HG03460 (cell line): ENCODE results near the gene HCLS1.
"Not testable (repeated sequence)": the region's sequence is repeated elsewhere in the genome, so short reads cannot be mapped to it uniquely, and the experiment has no call there.

Experiments used
- ATAC-seq: cut with Tn5 transposase; IDR thresholded peaks from one replicate; pipeline ENCODE4 v1.9.1; 2021; ENCODE audit not compliant: unreplicated experiment

The HCLS1 gene

DNA sequence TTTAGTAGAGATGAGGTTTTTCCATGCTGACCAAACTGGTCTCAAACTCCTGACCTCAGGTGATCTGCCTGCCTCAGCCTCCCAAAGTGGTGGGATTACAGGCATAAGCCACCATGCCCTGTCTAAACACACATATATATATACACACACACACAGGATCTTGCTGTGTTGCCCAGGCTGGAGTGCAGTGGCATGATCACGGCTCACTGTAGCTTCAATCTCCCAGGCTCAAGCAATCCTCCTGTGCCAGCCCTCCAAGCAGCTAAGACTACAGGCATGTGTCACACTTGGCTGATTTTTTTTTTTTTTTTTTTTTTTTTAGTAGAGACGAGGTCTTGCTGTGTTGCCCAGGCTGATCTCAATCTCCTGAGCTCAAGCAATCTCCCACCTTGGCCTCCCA, 60.8 kb downstream of the HCLS1 start:
- ATAC-seq: not testable (repeated sequence)

DNA sequence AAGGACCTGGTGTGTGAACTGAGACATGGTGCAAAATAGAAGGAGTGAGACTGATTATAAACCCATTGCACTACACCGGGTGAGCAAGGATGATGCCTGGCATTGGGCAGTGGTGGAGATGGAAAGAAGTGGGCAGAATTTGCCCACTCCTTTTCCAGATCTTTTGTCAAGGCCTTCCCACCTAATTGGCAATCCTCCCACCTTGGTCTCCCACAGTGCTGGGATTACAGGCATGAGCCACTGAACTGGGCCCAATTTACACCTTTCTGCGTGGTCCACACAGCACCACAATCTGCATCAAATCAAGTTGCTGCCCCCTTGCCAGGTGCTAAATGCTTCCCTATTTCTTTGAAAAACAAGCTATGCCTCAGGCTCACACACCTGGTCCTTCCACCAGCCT, 62.1 kb downstream of the HCLS1 start:
- ATAC-seq: no peak

DNA sequence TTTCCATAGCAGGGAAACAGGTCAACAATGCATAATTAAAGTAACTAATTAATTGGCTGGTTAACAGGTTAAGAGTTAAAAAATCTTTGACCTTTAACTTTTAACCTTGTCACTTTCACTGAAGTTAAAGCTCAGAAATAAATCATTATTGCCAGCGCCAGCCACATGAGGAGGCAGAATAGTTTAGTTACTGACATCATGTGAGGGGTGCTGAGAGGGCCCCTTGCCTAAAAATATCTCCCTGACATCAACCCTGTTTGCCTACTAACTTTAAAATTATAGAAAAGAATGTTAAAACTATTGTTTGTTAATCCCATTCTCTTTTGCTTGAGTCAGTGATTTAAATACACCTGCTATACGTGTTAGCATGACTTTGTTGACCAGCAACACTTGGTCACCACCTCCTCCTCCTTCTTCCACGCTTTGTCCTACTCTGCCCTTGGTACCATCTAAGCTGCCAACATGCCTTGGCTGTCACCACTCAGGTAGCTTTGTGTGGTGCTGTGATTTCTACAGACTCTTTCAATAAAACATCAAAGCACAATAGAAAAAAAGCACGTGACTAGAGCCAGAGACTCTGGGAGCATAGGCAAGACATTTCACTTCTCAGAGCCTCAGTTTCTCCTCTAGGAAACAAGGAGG, 64.8 kb downstream of the HCLS1 start:
- ATAC-seq: no peak

DNA sequence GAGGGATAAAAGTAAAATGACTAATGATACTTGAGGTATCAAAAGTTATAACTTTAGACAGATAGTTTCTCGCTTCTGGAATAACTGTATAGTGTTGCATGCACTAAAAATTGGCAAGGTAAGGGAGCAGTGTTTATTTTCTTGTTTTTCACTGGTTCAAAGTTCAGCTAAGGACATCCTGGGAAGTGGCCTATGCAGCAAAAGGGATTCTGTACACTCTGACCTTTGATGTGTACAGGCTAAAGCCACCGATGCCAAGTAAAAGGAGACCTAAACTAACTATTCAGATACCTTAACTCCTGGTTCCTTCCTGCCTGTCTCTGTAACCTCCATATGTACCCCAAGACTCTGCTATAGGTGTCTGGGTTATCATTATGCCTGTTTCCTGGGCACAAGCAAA, 65.9 kb downstream of the HCLS1 start:
- no peak for ATAC-seq

DNA sequence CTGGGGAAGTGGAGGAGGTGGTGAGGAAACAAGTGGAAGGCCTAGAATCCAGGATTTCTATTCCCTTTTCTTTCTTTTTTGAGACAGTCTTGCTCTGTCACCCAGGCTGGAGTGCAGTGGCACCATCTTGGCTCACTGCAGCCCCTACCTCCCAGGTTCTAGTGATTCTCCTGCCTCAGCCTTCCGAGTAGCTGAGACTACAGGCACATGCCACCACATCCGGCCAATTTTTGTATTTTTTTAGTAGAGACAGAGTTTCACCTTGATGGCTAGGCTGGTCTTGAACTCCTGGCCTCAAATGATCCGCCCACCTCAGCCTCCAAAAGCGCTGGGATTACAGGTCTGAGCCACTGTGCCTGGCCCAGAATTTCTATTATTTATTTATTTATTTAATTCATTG, 66.9 kb downstream of the HCLS1 start:
- not testable (repeated sequence) for ATAC-seq

DNA sequence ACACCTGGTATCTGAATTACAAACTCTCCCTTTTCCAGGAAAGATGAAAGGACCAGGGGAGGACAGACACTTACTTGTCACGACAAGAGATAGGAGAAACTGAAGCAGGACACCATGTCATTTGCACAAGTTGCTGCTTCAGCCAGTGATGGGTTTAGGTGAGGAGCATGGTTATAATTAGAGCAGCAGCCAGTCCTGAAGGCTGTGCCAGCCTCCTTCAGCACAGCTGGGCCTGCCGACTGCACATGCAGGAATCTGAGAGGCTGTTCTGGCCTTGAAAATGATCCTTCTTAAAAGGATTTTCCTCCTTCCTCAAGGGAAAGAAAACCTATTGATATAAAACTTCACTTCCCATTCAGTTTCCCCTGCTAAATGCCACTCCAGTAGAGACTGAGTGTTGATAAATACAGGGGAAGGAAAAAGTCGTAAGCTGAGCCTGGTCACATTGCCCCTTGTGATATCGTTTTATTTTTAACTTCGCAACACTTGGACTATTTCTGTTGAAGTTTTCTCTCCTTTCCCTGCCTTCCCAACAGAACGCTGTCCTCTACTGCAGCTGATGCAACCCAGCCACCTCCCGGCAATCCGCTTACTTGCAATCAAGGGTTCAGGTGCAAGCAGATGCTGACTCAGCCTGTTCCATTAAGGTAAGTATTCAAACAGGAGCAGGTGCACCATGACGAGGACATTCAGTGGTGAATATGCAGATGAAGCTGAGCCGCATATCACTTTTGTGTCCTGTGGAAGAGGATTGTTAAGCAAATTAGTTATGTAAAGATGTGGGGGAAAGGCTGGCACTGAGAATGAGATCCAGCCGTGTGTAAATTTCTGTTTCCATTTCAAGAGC, 67.6 kb downstream of the HCLS1 start, which contains the start of gene FBXO40:
TSS of gene FBXO40 (plus strand) at position 524 of the 847 bp plus-strand sequence. CDS start 27,197 bp downstream, outside the sequence.
- ATAC-seq: peak; percentile 62

DNA sequence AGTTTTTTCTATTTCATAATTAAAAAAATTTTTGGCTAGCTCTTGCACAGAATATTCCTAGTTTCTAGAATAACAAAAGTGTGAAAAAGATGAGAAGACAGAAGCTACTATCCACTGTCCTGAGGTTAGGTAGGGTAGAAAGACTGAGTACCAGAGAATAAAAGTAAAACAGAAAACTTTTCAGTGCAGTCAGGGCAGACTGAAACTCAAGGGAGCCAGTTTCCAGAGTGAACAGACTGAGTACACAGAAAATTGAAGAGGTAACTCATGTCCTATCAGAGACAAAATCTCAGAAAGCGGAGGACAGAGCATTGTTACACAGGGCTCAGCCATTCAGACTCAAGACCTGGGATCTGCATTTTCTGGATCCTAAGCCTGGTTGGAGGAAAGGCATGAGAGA, 76.3 kb downstream of the HCLS1 start:
- ATAC-seq: no peak

DNA sequence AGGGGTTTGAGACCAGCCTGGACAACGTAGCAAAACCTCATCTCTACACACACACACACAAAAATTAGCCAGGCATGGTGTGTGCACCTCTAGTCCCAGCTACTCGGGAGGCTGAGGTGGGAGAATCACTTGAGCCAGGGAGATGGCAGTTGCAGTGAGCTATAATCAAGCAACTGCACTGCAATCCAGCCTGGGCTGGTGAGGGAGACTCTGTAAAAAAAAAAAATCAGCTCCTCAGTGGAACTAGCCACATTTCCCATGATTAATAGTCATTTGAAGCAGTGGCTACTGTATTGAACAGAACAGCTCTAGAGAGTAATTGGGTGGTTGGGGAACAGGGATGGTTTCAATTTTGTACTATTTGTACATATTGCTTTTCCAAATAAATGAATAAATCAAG, 79.0 kb downstream of the HCLS1 start:
- no peak for ATAC-seq
